ENCODE data around the gene CEP112.

GRCh38 chr17:65707780-65708179 is 484.2 kb downstream of the CEP112 start:
- TF ChIP-seq RBBP5 (IDR thresholded peaks at IDR 0.05; ENCODE audit: borderline replicate concordance, insufficient read depth, low read length, poor library complexity, severe bottlenecking) (no peak), HMG20B (CRISPR knock-in tag; IDR thresholded peaks at IDR 0.05) (no peak), ZNF24 (IDR thresholded peaks at IDR 0.05) (no peak), SMC3 (conservative IDR thresholded peaks at IDR 0.05; ENCODE audit: insufficient read depth, low read depth, low read length) (no peak), ARNT (IDR thresholded peaks at IDR 0.05) (no peak), U2AF2 (optimal IDR thresholded peaks at IDR 0.05; ENCODE audit: low read depth, low read length) (no peak), ETV6 (IDR thresholded peaks at IDR 0.05; ENCODE audit: borderline replicate concordance in 1 of 2, low read depth in 2 of 2, low read length in 1 of 2) (no peak), ETV6 (CRISPR knock-in tag; IDR thresholded peaks at IDR 0.05; ENCODE audit: borderline replicate concordance) (no peak), CBX2 (IDR thresholded peaks at IDR 0.05; ENCODE audit: insufficient read depth, low read length, poor library complexity, severe bottlenecking) (no peak), RAD21 (CRISPR knock-in tag; conservative IDR thresholded peaks at IDR 0.05 in 1 of 2, IDR thresholded peaks at IDR 0.05 in 1 of 2) (no peak), KLF16 (IDR thresholded peaks at IDR 0.05) (no peak), POLR2A (conservative IDR thresholded peaks at IDR 0.05) (no peak), CBFB (CRISPR knock-in tag; IDR thresholded peaks at IDR 0.05) (no peak)
- TF ChIP-seq, protein P1, sequence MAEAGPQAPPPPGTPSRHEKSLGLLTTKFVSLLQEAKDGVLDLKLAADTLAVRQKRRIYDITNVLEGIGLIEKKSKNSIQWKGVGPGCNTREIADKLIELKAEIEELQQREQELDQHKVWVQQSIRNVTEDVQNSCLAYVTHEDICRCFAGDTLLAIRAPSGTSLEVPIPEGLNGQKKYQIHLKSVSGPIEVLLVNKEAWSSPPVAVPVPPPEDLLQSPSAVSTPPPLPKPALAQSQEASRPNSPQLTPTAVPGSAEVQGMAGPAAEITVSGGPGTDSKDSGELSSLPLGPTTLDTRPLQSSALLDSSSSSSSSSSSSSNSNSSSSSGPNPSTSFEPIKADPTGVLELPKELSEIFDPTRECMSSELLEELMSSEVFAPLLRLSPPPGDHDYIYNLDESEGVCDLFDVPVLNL (CRISPR knock-in tag; IDR thresholded peaks at IDR 0.05; ENCODE audit: low read depth) = no peak
